Naive B cell (primary cell): ENCODE results near the gene EZH1. TPM values are rescaled to one million over a fixed set of nuclear protein-coding genes. Genes with fewer than 3 reads are reported as not detected.

Experiments
- ATAC-seq, 2 donors: fragments of 150-1000 bp; cut with Tn5 transposase; 2 replicates each; pipeline ENCODE4 v1.10.0; 2021; ENCODE audit warnings: low read depth in 2 of 2, mild to moderate bottlenecking in 2 of 2, moderate library complexity in 2 of 2
- DNase-seq: peaks from one replicate; pipeline ENCODE4 v3.0.0; 2022
- H3K27ac Mint-ChIP-seq, 6 donors: one replicate each; pipeline ENCODE4 v1.8.0; 2020 to 2022; ENCODE audit warnings: mild to moderate bottlenecking in 6 of 6, mixed read lengths in 6 of 6, moderate library complexity in 5 of 6, inconsistent platforms in 2 of 6
- H3K27me3 Mint-ChIP-seq, 3 donors: one replicate each; pipeline ENCODE4 v1.8.0; 2021 to 2022; ENCODE audit warnings: mixed read lengths in 3 of 3, mild to moderate bottlenecking in 1 of 3
- H3K36me3 Mint-ChIP-seq, 2 donors: one replicate each; pipeline ENCODE4 v1.8.0; 2020 to 2022; ENCODE audit warnings: mixed read lengths in 2 of 2, inconsistent platforms in 1 of 2, mild to moderate bottlenecking in 1 of 2
- H3K4me1 Mint-ChIP-seq, 3 donors: one replicate each; pipeline ENCODE4 v1.8.0; 2020 to 2022; ENCODE audit warnings: mixed read lengths in 3 of 3, inconsistent platforms in 1 of 3, mild to moderate bottlenecking in 1 of 3, moderate library complexity in 1 of 3
- H3K4me3 Mint-ChIP-seq, 8 donors: one replicate each; pipeline ENCODE4 v1.8.0; 2020 to 2022; ENCODE audit warnings: mild to moderate bottlenecking in 8 of 8, mixed read lengths in 8 of 8, moderate library complexity in 8 of 8, inconsistent platforms in 2 of 8
- H3K9me3 Mint-ChIP-seq, 7 donors: one replicate each; pipeline ENCODE4 v1.8.0; 2020 to 2022; ENCODE audit warnings: mixed read lengths in 7 of 7, mild to moderate bottlenecking in 5 of 7, inconsistent platforms in 2 of 7, moderate library complexity in 1 of 7
- polyA plus RNA-seq, 6 donors: library from polyadenylated mRNA; unstranded; fragments of 300-500 nt; fragmentation: Illumina TruSeq; gene quantifications; one replicate each; pipeline ENCODE4 v1.2.3, GENCODE V29; 2021; ENCODE audit warnings: low read depth in 6 of 6

EZH1 gene
- polyA plus RNA-seq, 6 donors from 2014 or later, result 8.2 to 63.4 (median 47.3) TPM

DNA sequence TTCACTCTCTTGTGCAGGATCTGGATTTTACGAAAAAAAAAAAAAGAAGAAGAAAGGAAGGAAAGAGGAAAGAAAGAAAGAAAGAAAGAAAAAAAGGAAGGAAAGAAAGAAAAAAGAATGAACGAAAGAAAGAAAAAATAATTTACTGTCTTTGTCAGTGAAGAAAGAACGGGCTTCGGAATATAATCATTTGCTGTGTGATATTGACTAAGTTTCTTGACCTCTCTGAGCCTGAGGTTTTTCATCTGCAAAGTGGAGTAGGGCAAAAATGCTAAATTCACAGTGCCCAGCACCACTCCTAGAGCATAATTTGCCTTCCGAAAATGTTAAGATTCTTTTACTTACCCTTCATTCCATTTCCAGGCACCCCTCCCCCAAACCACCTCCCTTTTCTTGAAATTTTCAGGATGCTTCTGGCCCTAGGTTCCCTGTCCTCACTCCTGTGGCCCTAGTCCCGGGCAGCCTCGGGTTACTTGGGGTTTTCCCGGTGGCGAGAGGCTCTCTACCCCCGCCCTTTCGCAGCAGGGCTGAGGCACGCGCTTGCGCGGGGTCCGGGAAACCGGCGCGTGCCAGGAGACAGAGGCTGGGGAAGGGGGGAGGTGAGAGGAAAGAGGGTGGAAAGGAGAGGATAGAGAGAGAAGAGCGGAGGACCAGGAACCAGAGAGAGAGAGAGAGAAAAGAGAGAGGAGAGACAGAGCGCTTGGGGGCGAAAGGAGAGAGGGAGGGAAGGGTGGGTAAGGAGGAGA is 62.7 kb downstream of the EZH1 start, which contains the start of gene CNTNAP1:
Gene CNTNAP1 (plus strand): TSS at position 556 of the 746 bp plus-strand sequence. CDS start 299 bp downstream, outside the sequence.
- ATAC-seq (peak; percentile 15 to 20), DNase-seq (no peak)
- H3K36me3 Mint-ChIP-seq, result no peaks in the 10 kb centered on the region
- peaks cover 51 to 55% (median 52%) of the 10 kb centered on the region in 3 donors for H3K4me1 Mint-ChIP-seq
- peaks cover 0 to 2% (median 0%) of the 10 kb centered on the region in 7 donors for H3K9me3 Mint-ChIP-seq
- peak within 1 kb of the TSS in 4 of 6 donors; percentile 69 to 95 (median 85) for H3K27ac Mint-ChIP-seq
- peaks cover 14 to 49% (median 31%) of the 10 kb centered on the region in 3 donors for H3K27me3 Mint-ChIP-seq
- H3K4me3 Mint-ChIP-seq, result peak within 1 kb of the TSS; percentile 72 to 86 (median 78)

- ATAC-seq (no peak), DNase-seq (no peak)
- Mint-ChIP-seq H3K27ac (peak overlapping the region in 2 of 6 donors; percentile 26 to 69), H3K4me3 (peak overlapping the region in 7 of 8 donors; percentile 30 to 77 (median 67)), H3K36me3 (no peaks in the 10 kb centered on the region), H3K27me3 (peaks cover 18 to 55% (median 38%) of the 10 kb centered on the region in 3 donors), H3K4me1 (peaks cover 58 to 67% (median 60%) of the 10 kb centered on the region in 3 donors), H3K9me3 (peaks cover 0 to 2% (median 0%) of the 10 kb centered on the region in 7 donors)
These were observed 64.5 kb downstream of the EZH1 start for GRCh38 chr17:42680331-42680808.

DNA sequence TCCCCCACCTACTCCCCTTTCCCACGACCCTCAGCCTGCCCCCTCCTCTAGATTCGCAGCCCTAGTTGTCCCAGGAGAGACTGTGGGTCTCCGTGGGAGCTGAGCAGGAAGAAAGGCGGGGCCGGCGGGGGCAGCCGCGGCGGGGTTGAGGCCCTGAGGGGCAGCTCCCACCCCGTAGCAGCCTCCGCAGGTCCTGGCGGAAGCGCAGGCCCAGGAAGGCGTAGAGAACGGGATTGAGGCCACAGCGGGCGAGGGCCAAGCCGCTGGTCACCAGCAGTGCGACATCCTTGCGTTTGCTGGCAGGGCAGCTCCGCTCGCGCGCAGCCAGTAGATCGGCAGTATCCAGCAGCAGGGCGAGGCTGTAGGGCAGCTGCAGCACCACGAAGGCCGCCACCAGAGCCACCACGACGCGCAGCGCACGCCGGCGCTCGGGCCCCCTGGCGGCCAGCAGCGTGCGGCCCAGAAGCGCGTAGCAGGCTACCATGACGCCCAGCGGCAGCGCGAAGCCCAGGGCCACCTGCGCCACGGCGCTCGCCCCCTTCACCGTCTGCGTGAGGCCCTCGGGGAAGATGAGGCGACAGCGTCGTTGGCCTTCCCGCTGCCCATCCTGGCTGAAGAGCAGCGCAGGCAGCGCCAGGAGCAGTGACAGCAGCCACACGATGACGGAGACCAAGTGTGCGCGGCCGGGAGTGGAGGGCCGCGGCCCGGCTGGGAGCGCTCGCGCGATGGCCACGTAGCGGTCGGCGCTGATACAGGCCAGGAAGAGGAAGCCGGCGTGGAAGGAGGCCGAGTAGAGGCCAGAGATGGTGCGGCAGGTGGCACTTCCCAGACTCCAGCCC is 65.1 kb downstream of the EZH1 start:
- Mint-ChIP-seq H3K27me3 (peaks cover 22 to 58% (median 39%) of the 10 kb centered on the region in 3 donors), H3K4me1 (peaks cover 63 to 71% (median 63%) of the 10 kb centered on the region in 3 donors)
- ATAC-seq, result peak; percentile 54 to 56

GRCh38 chr17:42678951-42679491 is 65.8 kb downstream of the EZH1 start:
- H3K4me1 Mint-ChIP-seq, result peaks cover 69 to 78% (median 70%) of the 10 kb centered on the region in 3 donors
- ATAC-seq (no peak), DNase-seq (peak; percentile 33)
- H3K27ac Mint-ChIP-seq, result peak overlapping the region in 3 of 6 donors; percentile 49 to 94 (median 85)
- peaks cover 0 to 2% (median 0%) of the 10 kb centered on the region in 7 donors for H3K9me3 Mint-ChIP-seq
- H3K27me3 Mint-ChIP-seq, result peaks cover 28 to 65% (median 46%) of the 10 kb centered on the region in 3 donors
- H3K36me3 Mint-ChIP-seq, result no peaks in the 10 kb centered on the region
- H3K4me3 Mint-ChIP-seq, result peak overlapping the region; percentile 78 to 96 (median 88)

More for the DNA sequence above, 65.1 kb downstream of the EZH1 start:
- Mint-ChIP-seq H3K36me3 (no peaks in the 10 kb centered on the region), H3K9me3 (peaks cover 0 to 2% (median 0%) of the 10 kb centered on the region in 7 donors), H3K27ac (peak overlapping the region in 5 of 6 donors; percentile 47 to 85 (median 69)), H3K4me3 (peak overlapping the region; percentile 77 to 91 (median 82))
- peak; percentile 74 for DNase-seq

DNA sequence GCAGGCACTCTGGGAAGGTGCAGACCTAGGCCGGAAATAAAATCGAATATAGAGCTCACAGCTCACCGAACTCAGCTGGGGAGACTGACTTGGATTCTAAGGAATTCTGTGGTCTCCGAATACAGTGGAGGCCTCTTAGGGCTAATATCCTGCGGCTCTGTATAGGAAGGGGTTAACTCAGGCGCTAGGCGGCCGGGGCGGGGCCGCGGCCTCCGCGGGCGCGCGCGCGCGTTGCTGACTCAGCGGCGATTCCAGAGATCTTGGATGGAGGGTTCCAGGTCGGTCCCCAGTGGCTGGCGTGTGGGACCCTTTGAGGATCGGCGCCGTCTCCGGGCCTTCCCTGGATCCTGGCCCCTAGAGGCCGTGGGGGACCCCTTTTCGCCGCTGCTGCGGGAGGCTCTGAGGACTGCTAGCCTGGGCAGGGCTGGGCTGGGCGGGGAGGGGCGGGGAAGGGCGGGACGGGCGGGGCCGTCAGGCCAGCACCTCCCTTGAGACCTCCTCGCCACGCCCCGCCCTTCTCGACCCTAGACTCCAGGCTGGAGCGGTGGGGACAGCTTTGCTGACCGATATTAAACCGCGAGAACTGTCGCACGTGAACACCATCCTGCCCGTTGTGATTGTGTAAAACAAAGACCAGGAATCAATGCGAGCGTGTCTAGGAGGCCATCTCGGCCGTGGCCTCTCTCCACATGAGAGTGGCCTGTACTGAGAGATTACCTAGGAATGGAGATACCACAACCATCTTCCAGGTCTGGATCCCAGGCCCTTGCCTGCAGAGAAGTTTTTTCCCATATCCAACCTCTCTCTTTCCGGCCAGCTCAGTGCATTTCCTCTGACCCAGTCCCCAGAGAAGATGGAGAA is 66.7 kb downstream of the EZH1 start:
- peaks cover 32 to 60% (median 49%) of the 10 kb centered on the region in 3 donors for H3K27me3 Mint-ChIP-seq
- H3K9me3 Mint-ChIP-seq, result peaks cover 0 to 2% (median 0%) of the 10 kb centered on the region in 7 donors
- H3K36me3 Mint-ChIP-seq, result no peaks in the 10 kb centered on the region
- ATAC-seq (peak; percentile 15), DNase-seq (peak; percentile 70)
- H3K4me1 Mint-ChIP-seq, result peaks cover 64 to 73% (median 66%) of the 10 kb centered on the region in 3 donors
- H3K27ac Mint-ChIP-seq, result peak overlapping the region in 4 of 6 donors; percentile 53 to 94 (median 78)
- H3K4me3 Mint-ChIP-seq, result peak overlapping the region; percentile 82 to 96 (median 92)

DNA sequence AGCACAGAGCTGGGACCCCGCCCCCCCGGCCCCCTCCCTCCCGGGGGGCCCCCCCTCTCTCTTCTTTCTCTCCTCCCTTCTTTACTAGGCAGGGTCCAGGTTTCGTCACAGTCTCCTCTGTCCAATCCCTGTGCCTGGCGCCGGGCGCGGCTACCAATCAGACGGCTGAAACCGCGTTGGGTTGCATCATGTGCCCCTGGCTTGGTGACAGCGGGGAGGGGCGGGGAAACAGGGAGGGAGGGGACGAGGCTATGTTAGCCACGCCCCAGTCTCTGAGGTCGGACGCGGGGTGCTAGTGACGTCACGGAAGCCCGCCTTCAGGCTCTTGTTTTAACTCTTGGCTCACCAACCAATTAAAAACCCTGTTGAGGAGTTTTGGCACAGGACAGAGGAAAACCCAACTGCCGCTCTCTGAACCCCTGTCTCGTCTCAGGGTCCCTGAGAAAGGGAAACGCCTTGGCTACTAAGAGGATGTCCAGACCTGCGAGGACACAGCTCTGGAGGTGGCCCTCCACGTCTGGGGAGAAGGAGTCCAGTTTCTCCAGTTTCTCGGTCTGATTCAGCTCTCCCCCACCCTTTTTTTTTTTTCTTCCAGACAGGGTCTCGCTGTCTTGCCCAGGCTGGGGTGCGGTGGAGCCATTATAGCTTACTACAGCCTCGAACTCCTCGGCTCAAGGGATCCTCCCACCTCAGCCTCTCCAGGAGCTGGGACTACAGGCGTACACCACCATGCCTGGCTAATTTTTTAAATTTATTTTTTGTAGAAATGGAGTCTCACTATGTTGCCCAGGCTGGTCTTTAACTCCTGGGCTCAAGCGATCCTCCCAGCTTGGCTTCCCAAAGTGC is 67.6 kb downstream of the EZH1 start:
- Mint-ChIP-seq H3K27ac (peak overlapping the region; percentile 74 to 95 (median 86)), H3K4me1 (peaks cover 56 to 64% (median 57%) of the 10 kb centered on the region in 3 donors), H3K9me3 (peaks cover 0 to 2% (median 0%) of the 10 kb centered on the region in 7 donors), H3K4me3 (peak overlapping the region; percentile 82 to 96 (median 92)), H3K27me3 (peaks cover 31 to 55% (median 40%) of the 10 kb centered on the region in 3 donors), H3K36me3 (no peaks in the 10 kb centered on the region)
- ATAC-seq (peak; percentile 77 to 79), DNase-seq (peak; percentile 90)

- Mint-ChIP-seq H3K36me3 (no peaks in the 10 kb centered on the region), H3K9me3 (peaks cover 0 to 2% (median 0%) of the 10 kb centered on the region in 7 donors), H3K4me1 (peaks cover 52 to 61% (median 53%) of the 10 kb centered on the region in 3 donors)
These were observed 68.3 kb downstream of the EZH1 start, which contains the start of gene PLEKHH3 for GRCh38 chr17:42676424-42677011. Gene PLEKHH3 (minus strand): TSS chr17:42676994. CDS start chr17:42676563, 431 bp downstream.

DNA sequence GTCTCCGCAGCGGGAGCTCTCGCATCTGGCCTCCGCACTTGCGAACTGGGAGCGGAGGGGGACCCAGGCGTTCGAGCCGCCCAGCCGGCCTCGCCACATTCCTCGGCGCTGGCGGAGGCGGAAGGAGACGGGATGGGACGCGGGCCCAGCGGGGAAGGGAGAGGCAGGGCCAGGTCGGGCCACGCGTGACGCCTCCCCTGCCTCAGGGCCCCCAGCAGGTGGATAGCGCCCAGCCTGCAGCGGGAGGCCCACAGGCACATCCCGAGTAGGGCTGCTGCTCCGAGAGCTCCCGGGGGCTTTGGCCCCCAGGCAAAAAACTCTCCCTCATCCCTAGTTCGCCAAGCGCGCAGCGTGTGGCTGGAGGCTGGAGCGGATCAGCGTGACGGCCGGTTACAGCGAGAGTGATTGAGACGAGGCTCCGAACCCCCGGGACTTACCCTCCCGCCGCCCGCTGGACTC is 68.8 kb downstream of the EZH1 start:
- Mint-ChIP-seq H3K27ac (peak overlapping the region in 1 of 6 donors; percentile 57), H3K36me3 (no peaks in the 10 kb centered on the region), H3K9me3 (peaks cover 0 to 2% (median 0%) of the 10 kb centered on the region in 7 donors), H3K27me3 (peaks cover 28 to 52% (median 36%) of the 10 kb centered on the region in 3 donors), H3K4me1 (peaks cover 52 to 58% (median 52%) of the 10 kb centered on the region in 3 donors), H3K4me3 (peak overlapping the region; percentile 74 to 87 (median 82))
- ATAC-seq (no peak), DNase-seq (no peak)

More at GRCh38 chr17:42676424-42677011, 68.3 kb downstream of the EZH1 start, which contains the start of gene PLEKHH3:
- peaks cover 28 to 53% (median 38%) of the 10 kb centered on the region in 3 donors for H3K27me3 Mint-ChIP-seq
- peak within 1 kb of the TSS; percentile 74 to 95 (median 86) for H3K27ac Mint-ChIP-seq
- peak within 1 kb of the TSS; percentile 82 to 96 (median 92) for H3K4me3 Mint-ChIP-seq
- DNase-seq, result no peak
- ATAC-seq, result no peak

DNA sequence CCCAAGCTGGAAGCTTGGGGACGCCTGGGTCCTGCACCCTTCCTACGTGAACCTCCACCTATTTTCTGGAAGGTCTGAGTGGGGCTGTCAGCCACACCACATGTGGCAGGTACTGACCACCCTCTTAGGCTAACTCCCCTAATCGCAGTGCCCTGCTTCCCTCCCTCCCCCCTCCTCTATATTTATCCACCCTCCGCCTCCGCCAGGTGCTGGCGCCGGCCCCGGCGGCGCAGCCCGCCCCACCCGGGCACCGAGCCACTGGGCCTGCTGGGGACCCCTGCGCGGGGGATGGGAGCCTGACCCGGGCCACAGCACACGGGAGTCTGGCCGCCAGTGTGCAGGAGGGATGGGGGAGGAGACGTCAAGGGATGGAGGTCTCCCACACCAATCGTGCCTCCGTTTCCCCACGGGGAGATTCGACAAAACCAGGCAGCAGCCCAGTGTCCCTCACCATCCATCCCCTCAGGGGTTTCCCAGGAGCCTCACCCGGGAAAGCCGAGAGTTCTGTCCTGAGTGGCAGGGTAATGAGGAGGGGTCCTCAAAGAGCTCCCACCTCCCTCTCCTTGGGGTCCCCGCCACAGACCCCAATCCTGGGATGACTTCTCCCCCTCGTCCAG is 69.4 kb downstream of the EZH1 start:
- no peak overlapping the region for H3K27ac Mint-ChIP-seq
- no peak for DNase-seq
- peaks cover 0 to 2% (median 0%) of the 10 kb centered on the region in 7 donors for H3K9me3 Mint-ChIP-seq
- peaks cover 50 to 59% (median 53%) of the 10 kb centered on the region in 3 donors for H3K4me1 Mint-ChIP-seq
- H3K36me3 Mint-ChIP-seq, result no peaks in the 10 kb centered on the region
- ATAC-seq, result no peak
- H3K27me3 Mint-ChIP-seq, result peaks cover 28 to 52% (median 31%) of the 10 kb centered on the region in 3 donors
- H3K4me3 Mint-ChIP-seq, result peak overlapping the region in 3 of 8 donors; percentile 19 to 82 (median 37)

DNA sequence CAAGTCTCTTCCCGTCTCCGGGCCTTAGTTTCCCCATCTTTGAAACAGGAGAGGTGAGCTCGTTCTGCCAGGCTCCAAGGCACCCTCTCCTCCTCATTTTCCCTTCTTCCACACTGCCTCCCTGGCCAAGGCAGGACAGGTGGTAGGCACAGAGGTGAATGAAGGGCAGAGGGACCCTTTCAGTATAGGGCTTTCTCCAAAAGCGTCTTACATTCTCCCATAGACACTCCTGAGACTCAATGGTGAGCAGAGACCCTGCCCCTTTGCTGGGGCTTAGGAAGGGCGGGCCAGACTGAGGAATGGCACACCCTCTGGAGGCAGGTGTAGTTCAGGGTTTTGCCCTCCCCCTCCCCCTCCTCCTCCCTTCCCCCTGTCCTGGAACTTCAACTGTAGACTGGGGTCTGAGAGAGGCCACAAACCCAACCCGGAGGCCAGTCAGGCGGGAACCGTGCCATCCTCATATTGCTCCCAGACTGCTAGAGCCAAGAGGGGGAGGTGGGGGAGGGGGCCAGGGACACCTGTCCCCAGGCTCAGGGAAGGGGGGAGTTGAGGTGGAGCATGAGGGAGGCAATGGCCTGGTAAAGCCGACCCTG is 70.0 kb downstream of the EZH1 start:
- Mint-ChIP-seq H3K36me3 (no peaks in the 10 kb centered on the region), H3K4me1 (peaks cover 51 to 59% (median 53%) of the 10 kb centered on the region in 3 donors), H3K9me3 (peaks cover 0 to under 1% (median 0%) of the 10 kb centered on the region in 7 donors), H3K27ac (peak overlapping the region in 2 of 6 donors; percentile 45 to 82), H3K27me3 (peaks cover 26 to 50% (median 28%) of the 10 kb centered on the region in 3 donors), H3K4me3 (peak overlapping the region in 6 of 8 donors; percentile 25 to 85 (median 70))
- no peak for DNase-seq
- ATAC-seq, result no peak
